MM.1S (cell line): ENCODE measurements around the gene PMFBP1.

Experiments
- EZH2 ChIP-seq: fragments of 300-600 bp; sonication (generic); optimal IDR thresholded peaks from 2 replicates; pipeline ENCODE3; 2017; ENCODE audit warnings: low read depth, mild to moderate bottlenecking, antibody characterized with exemption, low read length, mixed read lengths
- TF ChIP-seq, protein P1 (sequence below): fragments of 300-600 bp; sonication (generic); IDR thresholded peaks from 2 replicates; pipeline ENCODE4 v1.5.1; 2016; ENCODE audit warnings: antibody characterized with exemption, low read length, mixed read lengths

DNA sequence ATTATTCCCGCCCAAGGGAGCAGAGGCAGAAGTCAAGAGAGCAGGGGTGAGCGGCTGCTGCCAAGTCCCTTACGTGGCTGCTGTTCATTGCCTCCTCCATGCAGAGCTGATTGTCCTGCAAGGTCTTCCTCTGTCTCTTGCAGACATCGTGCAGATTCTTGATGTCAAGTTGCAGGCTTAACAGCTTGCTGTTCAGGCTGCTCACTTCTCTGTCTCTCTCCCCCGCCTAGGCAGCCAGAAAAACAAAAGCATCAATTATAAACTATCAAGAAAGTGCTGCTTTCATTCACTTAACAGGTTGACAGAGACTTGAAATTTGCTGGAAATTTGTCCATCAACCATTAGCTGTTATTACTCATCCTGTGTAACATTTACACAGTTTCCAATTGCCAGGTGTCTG is 7.3 kb downstream of the PMFBP1 start:
- TF ChIP-seq, protein P1, sequence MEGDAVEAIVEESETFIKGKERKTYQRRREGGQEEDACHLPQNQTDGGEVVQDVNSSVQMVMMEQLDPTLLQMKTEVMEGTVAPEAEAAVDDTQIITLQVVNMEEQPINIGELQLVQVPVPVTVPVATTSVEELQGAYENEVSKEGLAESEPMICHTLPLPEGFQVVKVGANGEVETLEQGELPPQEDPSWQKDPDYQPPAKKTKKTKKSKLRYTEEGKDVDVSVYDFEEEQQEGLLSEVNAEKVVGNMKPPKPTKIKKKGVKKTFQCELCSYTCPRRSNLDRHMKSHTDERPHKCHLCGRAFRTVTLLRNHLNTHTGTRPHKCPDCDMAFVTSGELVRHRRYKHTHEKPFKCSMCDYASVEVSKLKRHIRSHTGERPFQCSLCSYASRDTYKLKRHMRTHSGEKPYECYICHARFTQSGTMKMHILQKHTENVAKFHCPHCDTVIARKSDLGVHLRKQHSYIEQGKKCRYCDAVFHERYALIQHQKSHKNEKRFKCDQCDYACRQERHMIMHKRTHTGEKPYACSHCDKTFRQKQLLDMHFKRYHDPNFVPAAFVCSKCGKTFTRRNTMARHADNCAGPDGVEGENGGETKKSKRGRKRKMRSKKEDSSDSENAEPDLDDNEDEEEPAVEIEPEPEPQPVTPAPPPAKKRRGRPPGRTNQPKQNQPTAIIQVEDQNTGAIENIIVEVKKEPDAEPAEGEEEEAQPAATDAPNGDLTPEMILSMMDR, result no peak
- TF ChIP-seq EZH2, result no peak
